ENCODE measurements around the gene ZNF367. TPM values are rescaled to one million over a fixed set of nuclear protein-coding genes. Genes with fewer than 3 reads are reported as not detected.

Gene ZNF367
- polyA plus RNA-seq, 1 of the 3 experiments (the other 2 are of a cell fraction), result 1.5 TPM

DNA sequence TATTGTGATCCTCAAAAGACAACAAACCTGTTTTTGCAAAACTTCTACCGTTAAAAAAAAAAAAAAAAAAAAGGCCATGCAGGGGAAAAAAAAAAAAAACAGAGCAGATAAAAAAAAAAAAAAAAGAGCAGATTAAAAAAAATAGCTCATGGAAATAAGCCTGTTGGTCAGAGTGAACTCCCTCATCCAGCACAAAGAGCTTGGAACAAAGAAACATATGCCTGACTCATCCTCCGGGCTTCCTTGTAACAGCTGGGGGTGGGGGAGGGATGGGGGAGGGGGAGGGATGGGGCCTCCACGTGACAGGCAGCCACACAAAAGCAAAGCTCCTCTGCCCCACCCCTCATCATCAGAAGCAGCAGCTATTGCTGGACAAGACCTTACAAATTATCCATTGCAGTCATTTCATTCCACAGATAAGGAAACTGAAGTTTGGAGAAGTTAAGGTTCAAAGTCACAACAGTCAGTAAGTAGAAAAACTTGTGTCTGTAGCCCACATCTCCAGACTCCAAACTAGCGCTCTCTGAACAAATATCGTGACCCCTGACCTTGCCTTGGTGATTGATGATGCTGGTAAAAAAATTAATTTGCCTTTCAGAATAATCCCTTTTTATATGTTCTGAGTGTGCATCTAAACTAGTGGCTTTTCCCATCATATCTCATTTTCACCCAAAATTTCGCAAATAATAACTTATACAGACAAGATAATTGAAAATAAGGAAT, 73.6 kb downstream of the ZNF367 start:
- peaks cover 2 to 26% of the 10 kb centered on the region in 2 experiments; a peak in 3 of 4 replicates for H3K4me1 ChIP-seq (ENCODE audit: control insufficient read depth in 1 of 2, insufficient read depth in 2 of 2, low read depth in 1 of 2, low read length in 1 of 2)
- WGBS (ENCODE audit: low lambda C conversion rate), result 45% methylated on average over 6 of the region's 6 CpGs
- peak overlapping the region; percentile 66; the same call in 1 of the 2 replicates for H3K4me2 ChIP-seq
- H3K79me2 ChIP-seq (ENCODE audit: insufficient read depth), result no peaks in the 10 kb centered on the region
- peaks cover 46% of the 10 kb centered on the region for H3F3A ChIP-seq (replicated peaks; ENCODE audit: insufficient read depth)
- POLR2A ChIA-PET, result no interaction called here
- H3K27me3 ChIP-seq (ENCODE audit: insufficient read depth), result no peaks in the 10 kb centered on the region
- H3K9me3 ChIP-seq, result no peaks in the 10 kb centered on the region
- peak overlapping the region; percentile 48; the same call in 1 of the 2 replicates for H3K9ac ChIP-seq
- H3K27ac ChIP-seq (ENCODE audit: low read depth in 2 of 2, low read length in 1 of 2), result peak overlapping the region; percentile 64 to 81; a peak in 3 of 4 replicates
- TF ChIP-seq TCF12 (IDR thresholded peaks at IDR 0.05) (peak; percentile 57; the same call in 1 of the 2 replicates), NFIC (IDR thresholded peaks at IDR 0.05; ENCODE audit: borderline replicate concordance) (peak; percentile 15; the same call in 1 of the 2 replicates), EP300 (IDR thresholded peaks at IDR 0.05; ENCODE audit: borderline replicate concordance in 1 of 2, low read depth in 1 of 2, low read length in 1 of 2) (peak in 1 of 2 experiments; percentile 48; a peak in 1 of 4 replicates), JUND (IDR thresholded peaks at IDR 0.05) (peak; percentile 75), RAD21 (IDR thresholded peaks at IDR 0.05; ENCODE audit: low read length) (no peak), FOSL2 (IDR thresholded peaks at IDR 0.05; ENCODE audit: borderline replicate concordance, low read depth) (peak; percentile 66), YY1 (IDR thresholded peaks at IDR 0.05; ENCODE audit: low read depth) (no peak), ELF1 (IDR thresholded peaks at IDR 0.05) (no peak), MXI1 (IDR thresholded peaks at IDR 0.05; ENCODE audit: low read depth, low read length) (peak; percentile 5; the same call in 1 of the 2 replicates), SMC3 (IDR thresholded peaks at IDR 0.05; ENCODE audit: low read depth, low read length) (no peak), TAF1 (IDR thresholded peaks at IDR 0.05; ENCODE audit: borderline replicate concordance, low read depth, low read length) (no peak), FOXJ3 (CRISPR knock-in tag; IDR thresholded peaks at IDR 0.05) (no peak), POLR2AphosphoS5 (IDR thresholded peaks at IDR 0.05; ENCODE audit: low read depth, low read length) (peak; percentile 28; the same call in 1 of the 2 replicates)
- TF ChIP-seq, protein P1, sequence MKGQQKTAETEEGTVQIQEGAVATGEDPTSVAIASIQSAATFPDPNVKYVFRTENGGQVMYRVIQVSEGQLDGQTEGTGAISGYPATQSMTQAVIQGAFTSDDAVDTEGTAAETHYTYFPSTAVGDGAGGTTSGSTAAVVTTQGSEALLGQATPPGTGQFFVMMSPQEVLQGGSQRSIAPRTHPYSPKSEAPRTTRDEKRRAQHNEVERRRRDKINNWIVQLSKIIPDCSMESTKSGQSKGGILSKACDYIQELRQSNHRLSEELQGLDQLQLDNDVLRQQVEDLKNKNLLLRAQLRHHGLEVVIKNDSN (IDR thresholded peaks at IDR 0.05; ENCODE audit: borderline replicate concordance, low read depth), result peak; percentile 79; the same call in 1 of the 2 replicates
- TF ChIP-seq, protein P2, sequence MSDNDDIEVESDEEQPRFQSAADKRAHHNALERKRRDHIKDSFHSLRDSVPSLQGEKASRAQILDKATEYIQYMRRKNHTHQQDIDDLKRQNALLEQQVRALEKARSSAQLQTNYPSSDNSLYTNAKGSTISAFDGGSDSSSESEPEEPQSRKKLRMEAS (IDR thresholded peaks at IDR 0.05; ENCODE audit: low read depth), result peak; percentile 51; the same call in 1 of the 2 replicates
- TF ChIP-seq, protein P3, sequence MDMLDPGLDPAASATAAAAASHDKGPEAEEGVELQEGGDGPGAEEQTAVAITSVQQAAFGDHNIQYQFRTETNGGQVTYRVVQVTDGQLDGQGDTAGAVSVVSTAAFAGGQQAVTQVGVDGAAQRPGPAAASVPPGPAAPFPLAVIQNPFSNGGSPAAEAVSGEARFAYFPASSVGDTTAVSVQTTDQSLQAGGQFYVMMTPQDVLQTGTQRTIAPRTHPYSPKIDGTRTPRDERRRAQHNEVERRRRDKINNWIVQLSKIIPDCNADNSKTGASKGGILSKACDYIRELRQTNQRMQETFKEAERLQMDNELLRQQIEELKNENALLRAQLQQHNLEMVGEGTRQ (IDR thresholded peaks at IDR 0.05; ENCODE audit: borderline replicate concordance, low read depth, low read length), result no peak
- TF ChIP-seq, protein P4, sequence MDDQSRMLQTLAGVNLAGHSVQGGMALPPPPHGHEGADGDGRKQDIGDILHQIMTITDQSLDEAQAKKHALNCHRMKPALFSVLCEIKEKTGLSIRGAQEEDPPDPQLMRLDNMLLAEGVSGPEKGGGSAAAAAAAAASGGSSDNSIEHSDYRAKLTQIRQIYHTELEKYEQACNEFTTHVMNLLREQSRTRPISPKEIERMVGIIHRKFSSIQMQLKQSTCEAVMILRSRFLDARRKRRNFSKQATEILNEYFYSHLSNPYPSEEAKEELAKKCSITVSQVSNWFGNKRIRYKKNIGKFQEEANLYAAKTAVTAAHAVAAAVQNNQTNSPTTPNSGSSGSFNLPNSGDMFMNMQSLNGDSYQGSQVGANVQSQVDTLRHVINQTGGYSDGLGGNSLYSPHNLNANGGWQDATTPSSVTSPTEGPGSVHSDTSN (IDR thresholded peaks at IDR 0.05), result no peak
- peak; percentile 63 for DNase-seq
- peak overlapping the region; percentile 70; the same call in 1 of the 2 replicates for H2AFZ ChIP-seq (ENCODE audit: low read depth)
- no peaks in the 10 kb centered on the region for H3K9me2 ChIP-seq
- no peak overlapping the region for H3K4me3 ChIP-seq (ENCODE audit: low read depth in 2 of 2, low read length in 1 of 2)
- CTCF ChIA-PET, result interaction anchor here (3.3 kb wide), 1 partner anchor 18 kb away, joined by 19 read pairs; no protein-coding TSS in a partner anchor
- peaks cover 10 to 23% of the 10 kb centered on the region in 2 experiments for H3K36me3 ChIP-seq (replicated peaks in 1 of 2; ENCODE audit: control insufficient read depth in 1 of 2, insufficient read depth in 2 of 2, low read length in 1 of 2)
- no peaks in the 10 kb centered on the region for H4K20me1 ChIP-seq (ENCODE audit: insufficient read depth)
